Adipocyte (in vitro differentiated cells): ENCODE measurements around the gene FBXL3.
"Not testable (repeated sequence)": the region's sequence is repeated elsewhere in the genome, so short reads cannot be mapped to it uniquely, and the experiment has no call there.

Experiments used
- DNase-seq: peaks from one replicate; pipeline ENCODE4 v3.0.0-alpha.2; 2015; ENCODE audit warnings: low read depth
- H3K27me3 ChIP-seq: replicated peaks from 2 replicates; pipeline ENCODE4 v1.7.0; 2013; ENCODE audit warnings: mild to moderate bottlenecking, low read length, moderate library complexity; ENCODE audit not compliant: control insufficient read depth, insufficient read depth
- H3K36me3 ChIP-seq: 2 replicates; pipeline ENCODE4 v1.7.0; 2013; ENCODE audit warnings: low read length, mild to moderate bottlenecking, moderate library complexity; ENCODE audit not compliant: control insufficient read depth, insufficient read depth, severe bottlenecking
- H3K4me1 ChIP-seq: 2 replicates; pipeline ENCODE4 v1.7.0; 2013; ENCODE audit warnings: mild to moderate bottlenecking, low read length, moderate library complexity; ENCODE audit not compliant: control insufficient read depth, insufficient read depth
- H3K4me3 ChIP-seq: 2 replicates; pipeline ENCODE4 v1.7.0; 2013; ENCODE audit warnings: mild to moderate bottlenecking, low read length, moderate library complexity
- H3K9ac ChIP-seq: 2 replicates; pipeline ENCODE4 v1.7.0; 2013; ENCODE audit warnings: mild to moderate bottlenecking, low read length, moderate library complexity
- H3K9me3 ChIP-seq: 2 replicates; pipeline ENCODE4 v1.7.0; 2013; ENCODE audit warnings: mild to moderate bottlenecking, low read length, moderate library complexity; ENCODE audit not compliant: control insufficient read depth

The FBXL3 gene

GRCh38 chr13:76968041-76968440 is 58.9 kb downstream of the FBXL3 start:
- H3K4me1 ChIP-seq = peaks cover 19% of the 10 kb centered on the region
- no peaks in the 10 kb centered on the region for H3K27me3 ChIP-seq
- DNase-seq = no peak
- no peaks in the 10 kb centered on the region for H3K36me3 ChIP-seq
- no peak overlapping the region for H3K4me3 ChIP-seq
- H3K9ac ChIP-seq = no peak overlapping the region
- no peaks in the 10 kb centered on the region for H3K9me3 ChIP-seq

GRCh38 chr13:76967031-76967430 is 59.9 kb downstream of the FBXL3 start:
- Histone ChIP-seq H3K36me3 (no peaks in the 10 kb centered on the region), H3K4me3 (no peak overlapping the region), H3K9me3 (no peaks in the 10 kb centered on the region), H3K4me1 (peaks cover 19% of the 10 kb centered on the region), H3K27me3 (no peaks in the 10 kb centered on the region), H3K9ac (no peak overlapping the region)
- no peak for DNase-seq

- peaks cover 19% of the 10 kb centered on the region for H3K4me1 ChIP-seq
- peak; percentile 91 for DNase-seq
- peak overlapping the region; percentile 44 for H3K9ac ChIP-seq
- no peaks in the 10 kb centered on the region for H3K27me3 ChIP-seq
- no peaks in the 10 kb centered on the region for H3K36me3 ChIP-seq
- peak overlapping the region; percentile 50 for H3K4me3 ChIP-seq
- peaks cover under 1% of the 10 kb centered on the region for H3K9me3 ChIP-seq
Measured at GRCh38 chr13:76965759-76966421, 61.1 kb downstream of the FBXL3 start.

- peaks cover 18% of the 10 kb centered on the region for H3K9me3 ChIP-seq
- not testable (repeated sequence) for DNase-seq, H3K4me3 ChIP-seq, H3K36me3 ChIP-seq, H3K4me1 ChIP-seq, H3K27me3 ChIP-seq, H3K9ac ChIP-seq
Measured at GRCh38 chr13:76959734-76960133, 67.2 kb downstream of the FBXL3 start.

- Histone ChIP-seq H3K9ac (no peak overlapping the region), H3K4me1 (no peaks in the 10 kb centered on the region), H3K9me3 (peaks cover 18% of the 10 kb centered on the region), H3K27me3 (no peaks in the 10 kb centered on the region), H3K4me3 (no peak overlapping the region), H3K36me3 (no peaks in the 10 kb centered on the region)
- no peak for DNase-seq
Measured at GRCh38 chr13:76958841-76959432, 68.0 kb downstream of the FBXL3 start.

GRCh38 chr13:76955661-76956060 is 71.3 kb downstream of the FBXL3 start:
- Histone ChIP-seq H3K4me3 (no peak overlapping the region), H3K9ac (no peak overlapping the region), H3K27me3 (no peaks in the 10 kb centered on the region), H3K9me3 (peaks cover 16% of the 10 kb centered on the region), H3K4me1 (no peaks in the 10 kb centered on the region), H3K36me3 (no peaks in the 10 kb centered on the region)
- DNase-seq = no peak
